ENCODE measurements around the gene GSS. TPM values are rescaled to one million over a fixed set of nuclear protein-coding genes. Genes with fewer than 3 reads are reported as not detected.
A peak's percentile ranks its signal among the peaks of the same experiment; 100 is the strongest.

The GSS gene
- total RNA-seq, 1 donor from 2014 or later: 48.3 TPM

GRCh38 chr20:34999782-35000181 is 44.2 kb upstream of the GSS start:
- Mint-ChIP-seq H3K9me3 (ENCODE audit: unreplicated experiment) (no peaks in the 10 kb centered on the region), H3K27me3 (ENCODE audit: unreplicated experiment) (peaks cover 18% of the 10 kb centered on the region), H3K4me1 (ENCODE audit: unreplicated experiment) (peaks cover 5% of the 10 kb centered on the region), H3K27ac (ENCODE audit: unreplicated experiment) (no peak overlapping the region), H3K4me3 (ENCODE audit: unreplicated experiment) (peak overlapping the region; percentile 56), H3K36me3 (ENCODE audit: low read depth, unreplicated experiment) (peaks cover 41% of the 10 kb centered on the region)
- TF ChIP-seq CTCF (IDR thresholded peaks at IDR 0.05; ENCODE audit: unreplicated experiment): no peak
- DNase-seq (ENCODE audit: low spot score): no peak

- no peak overlapping the region for H3K4me3 Mint-ChIP-seq (ENCODE audit: unreplicated experiment)
- DNase-seq (ENCODE audit: low spot score): no peak
- H3K27ac Mint-ChIP-seq (ENCODE audit: unreplicated experiment): peak overlapping the region; percentile 81
- peaks cover 5% of the 10 kb centered on the region for H3K4me1 Mint-ChIP-seq (ENCODE audit: unreplicated experiment)
- peaks cover 18% of the 10 kb centered on the region for H3K27me3 Mint-ChIP-seq (ENCODE audit: unreplicated experiment)
- H3K36me3 Mint-ChIP-seq (ENCODE audit: low read depth, unreplicated experiment): peaks cover 34% of the 10 kb centered on the region
- H3K9me3 Mint-ChIP-seq (ENCODE audit: unreplicated experiment): no peaks in the 10 kb centered on the region
- no peak for TF ChIP-seq CTCF (IDR thresholded peaks at IDR 0.05; ENCODE audit: unreplicated experiment)
Measured at GRCh38 chr20:34999021-34999451, 43.4 kb upstream of the GSS start.

GRCh38 chr20:34998331-34998950 is 42.8 kb upstream of the GSS start:
- H3K9me3 Mint-ChIP-seq (ENCODE audit: unreplicated experiment): no peaks in the 10 kb centered on the region
- H3K36me3 Mint-ChIP-seq (ENCODE audit: low read depth, unreplicated experiment): peaks cover 33% of the 10 kb centered on the region
- peak overlapping the region; percentile 20 for H3K27ac Mint-ChIP-seq (ENCODE audit: unreplicated experiment)
- H3K4me3 Mint-ChIP-seq (ENCODE audit: unreplicated experiment): no peak overlapping the region
- no peak for DNase-seq (ENCODE audit: low spot score)
- H3K27me3 Mint-ChIP-seq (ENCODE audit: unreplicated experiment): peaks cover 18% of the 10 kb centered on the region
- TF ChIP-seq CTCF (IDR thresholded peaks at IDR 0.05; ENCODE audit: unreplicated experiment): no peak
- peaks cover 5% of the 10 kb centered on the region for H3K4me1 Mint-ChIP-seq (ENCODE audit: unreplicated experiment)

- Mint-ChIP-seq H3K4me3 (ENCODE audit: unreplicated experiment) (peak overlapping the region; percentile 38), H3K27me3 (ENCODE audit: unreplicated experiment) (peaks cover 16% of the 10 kb centered on the region), H3K27ac (ENCODE audit: unreplicated experiment) (peak overlapping the region; percentile 20), H3K4me1 (ENCODE audit: unreplicated experiment) (peaks cover 5% of the 10 kb centered on the region), H3K36me3 (ENCODE audit: low read depth, unreplicated experiment) (peaks cover 33% of the 10 kb centered on the region), H3K9me3 (ENCODE audit: unreplicated experiment) (no peaks in the 10 kb centered on the region)
- no peak for DNase-seq (ENCODE audit: low spot score)
- no peak for TF ChIP-seq CTCF (IDR thresholded peaks at IDR 0.05; ENCODE audit: unreplicated experiment)
Measured at GRCh38 chr20:34997774-34998173, 42.2 kb upstream of the GSS start.

- no peak for TF ChIP-seq CTCF (IDR thresholded peaks at IDR 0.05; ENCODE audit: unreplicated experiment)
- no peak for DNase-seq (ENCODE audit: low spot score)
Measured at GRCh38 chr20:34997131-34997561, 41.5 kb upstream of the GSS start.

More at GRCh38 chr20:34997131-34997561, 41.5 kb upstream of the GSS start:
- Mint-ChIP-seq H3K9me3 (ENCODE audit: unreplicated experiment) (no peaks in the 10 kb centered on the region), H3K27ac (ENCODE audit: unreplicated experiment) (no peak overlapping the region), H3K36me3 (ENCODE audit: low read depth, unreplicated experiment) (peaks cover 33% of the 10 kb centered on the region), H3K4me1 (ENCODE audit: unreplicated experiment) (peaks cover 5% of the 10 kb centered on the region), H3K27me3 (ENCODE audit: unreplicated experiment) (peaks cover 16% of the 10 kb centered on the region), H3K4me3 (ENCODE audit: unreplicated experiment) (peak overlapping the region; percentile 38)
